A673 (cell line): Measurements from ENCODE around the gene C1orf210.

ENCODE experiments used
- CTCF ChIP-seq: fragments of 300-800, 200-600 bp; sonication (generic); conservative IDR thresholded peaks from 2 replicates; pipeline ENCODE4 v1.5.1; 2017; ENCODE audit warnings: low read depth, mild to moderate bottlenecking, antibody characterized with exemption, low read length, moderate library complexity, mixed read lengths
- EZH2 ChIP-seq: fragments of 200-600 bp; sonication (generic); IDR thresholded peaks from 2 replicates; pipeline ENCODE4 v1.6.1; 2017; ENCODE audit warnings: borderline replicate concordance, low read depth, mild to moderate bottlenecking, mixed read lengths, antibody characterized with exemption, low read length; ENCODE audit not compliant: poor library complexity, severe bottlenecking

- TF ChIP-seq CTCF (no peak), EZH2 (no peak)
Observed at GRCh38 chr1:43253173-43253572, 32.2 kb downstream of the C1orf210 start.
